GM18909 (cell line): ENCODE results near the gene DDIT4.

Experiments used
- ATAC-seq: cut with Tn5 transposase; IDR thresholded peaks from one replicate; pipeline ENCODE4 v1.9.1; 2021; ENCODE audit warnings: mild to moderate bottlenecking; ENCODE audit not compliant: unreplicated experiment, poor library complexity

DDIT4 gene

GRCh38 chr10:72314263-72314662 is 40.5 kb downstream of the DDIT4 start:
- no peak for ATAC-seq

GRCh38 chr10:72315054-72315453 is 41.3 kb downstream of the DDIT4 start:
- ATAC-seq, result no peak

- no peak for ATAC-seq
Measured at GRCh38 chr10:72315611-72316385, 42.1 kb downstream of the DDIT4 start.

- no peak for ATAC-seq
Measured at GRCh38 chr10:72316386-72316700, 42.6 kb downstream of the DDIT4 start.

GRCh38 chr10:72316748-72317435 is 43.2 kb downstream of the DDIT4 start:
- no peak for ATAC-seq

- ATAC-seq, result no peak
Measured at GRCh38 chr10:72318418-72319262, 44.9 kb downstream of the DDIT4 start.

GRCh38 chr10:72319416-72320254 is 45.9 kb downstream of the DDIT4 start:
- peak; percentile 57 for ATAC-seq

GRCh38 chr10:72320676-72321247 is 47.0 kb downstream of the DDIT4 start:
- ATAC-seq, result peak; percentile 66

GRCh38 chr10:72321248-72322029 is 47.7 kb downstream of the DDIT4 start:
- no peak for ATAC-seq

GRCh38 chr10:72322030-72322279 is 48.2 kb downstream of the DDIT4 start:
- no peak for ATAC-seq

GRCh38 chr10:72322280-72323058 is 48.7 kb downstream of the DDIT4 start:
- ATAC-seq, result no peak

GRCh38 chr10:72323108-72323749 is 49.5 kb downstream of the DDIT4 start:
- ATAC-seq, result no peak

- no peak for ATAC-seq
Measured at GRCh38 chr10:72323771-72324191, 50.1 kb downstream of the DDIT4 start.
